ENCODE results near the gene PHF19.
A peak's percentile ranks its signal among the peaks of the same experiment; 100 is the strongest.

PHF19 gene

DNA sequence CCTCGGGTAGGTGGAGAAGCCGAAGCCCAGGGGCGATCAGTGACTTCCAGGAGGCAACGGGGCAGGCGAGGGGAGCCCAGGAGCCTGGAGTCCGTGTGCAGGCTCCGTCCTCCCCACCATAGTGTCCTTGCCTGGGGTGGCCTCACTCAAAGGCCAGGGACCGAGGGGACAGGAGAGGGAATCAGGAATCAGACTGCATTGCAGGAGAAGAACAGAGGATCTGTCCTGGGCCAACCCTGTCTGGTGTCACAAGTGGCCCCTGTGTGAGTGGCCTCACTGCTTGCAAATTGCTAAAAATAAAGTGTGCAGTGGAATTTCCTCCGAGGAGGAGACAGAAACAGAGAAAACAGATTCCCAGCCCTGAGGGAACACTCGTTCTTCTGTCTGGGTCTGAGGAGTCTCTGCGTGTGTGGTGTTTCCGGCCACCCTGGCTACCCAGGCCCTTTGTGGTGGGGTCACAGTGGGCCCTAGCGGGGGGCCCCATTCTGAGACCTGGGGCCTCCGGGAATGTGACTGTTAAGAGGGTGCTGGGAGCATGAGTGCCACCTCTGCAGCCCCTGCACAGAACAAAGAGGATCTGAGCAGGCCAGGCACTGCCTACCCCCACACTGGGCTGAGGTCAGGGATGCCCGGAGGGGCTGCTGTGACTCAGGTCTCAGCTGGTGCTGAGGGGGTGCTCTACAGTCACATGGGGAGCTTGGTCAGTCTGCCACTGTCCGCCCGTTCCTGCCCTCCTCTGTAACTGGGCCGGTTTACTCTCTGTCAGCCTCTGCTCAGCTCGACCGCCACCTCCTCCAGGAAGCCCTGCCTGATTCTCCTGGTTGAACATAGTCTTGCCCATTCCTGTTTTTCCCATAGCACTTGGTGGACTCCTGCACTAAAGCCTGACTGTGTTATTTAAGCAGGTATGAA is 42.2 kb upstream of the PHF19 start:
- no peaks in the 10 kb centered on the region for H3K36me3 ChIP-seq (ENCODE audit: insufficient read depth, low read length)
- H3K9me3 ChIP-seq (ENCODE audit: low read length): no peaks in the 10 kb centered on the region
- H3K27ac ChIP-seq (ENCODE audit: low read depth, low read length): no peak overlapping the region
- H3K4me1 ChIP-seq (ENCODE audit: insufficient read depth, low read length): peaks cover 13% of the 10 kb centered on the region
- H3K27me3 ChIP-seq (ENCODE audit: control insufficient read depth in 1 of 2, insufficient read depth in 2 of 2, low read length in 2 of 2): no peaks in the 10 kb centered on the region
- no peak overlapping the region for H3K4me3 ChIP-seq (ENCODE audit: low read depth in 1 of 2, low read length in 2 of 2)
- H3K9ac ChIP-seq (ENCODE audit: low read length): no peak overlapping the region

DNA sequence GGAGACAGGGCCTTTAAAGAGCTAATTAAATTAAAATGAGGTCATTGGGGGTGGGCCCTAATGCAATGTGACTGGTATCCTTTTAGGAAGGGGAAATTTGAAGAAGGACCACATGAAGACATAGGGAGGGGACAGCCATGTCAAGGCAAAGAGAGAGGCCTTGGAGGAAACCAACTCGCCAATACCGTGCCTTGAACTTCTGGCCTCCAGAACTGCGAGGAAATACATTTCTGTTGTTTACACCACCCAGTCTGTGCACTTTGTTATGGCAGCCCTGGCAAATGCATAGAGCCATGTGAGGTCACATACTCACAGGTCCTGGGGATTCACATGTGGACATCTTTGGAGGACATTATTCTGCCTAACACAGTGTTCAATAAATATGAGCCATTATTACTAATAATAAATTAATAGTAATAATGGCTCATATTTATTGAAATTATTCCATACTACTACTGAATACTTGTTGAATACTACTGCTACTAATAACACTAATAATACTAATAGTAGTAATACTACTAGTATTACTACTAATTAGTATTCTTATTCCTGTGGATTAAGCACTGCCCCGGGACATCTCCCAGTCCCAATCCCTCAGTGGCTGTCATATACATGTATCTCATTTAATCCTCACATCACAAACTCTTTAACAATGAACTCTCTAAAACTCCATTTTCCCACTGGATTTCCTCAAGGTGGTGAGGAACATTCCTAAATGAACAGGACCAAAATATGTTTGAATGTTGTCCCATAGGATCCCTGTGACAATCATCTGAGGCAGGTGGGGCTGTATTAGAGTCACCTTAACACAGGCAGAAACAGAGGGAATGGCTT is 41.2 kb upstream of the PHF19 start:
- H3K4me1 ChIP-seq (ENCODE audit: insufficient read depth, low read length): peaks cover 13% of the 10 kb centered on the region
- no peak overlapping the region for H3K4me3 ChIP-seq (ENCODE audit: low read depth in 1 of 2, low read length in 2 of 2)
- H3K27me3 ChIP-seq (ENCODE audit: control insufficient read depth in 1 of 2, insufficient read depth in 2 of 2, low read length in 2 of 2): no peaks in the 10 kb centered on the region
- no peaks in the 10 kb centered on the region for H3K9me3 ChIP-seq (ENCODE audit: low read length)
- no peaks in the 10 kb centered on the region for H3K36me3 ChIP-seq (ENCODE audit: insufficient read depth, low read length)
- H3K9ac ChIP-seq (ENCODE audit: low read length): no peak overlapping the region
- H3K27ac ChIP-seq (ENCODE audit: low read depth, low read length): no peak overlapping the region

DNA sequence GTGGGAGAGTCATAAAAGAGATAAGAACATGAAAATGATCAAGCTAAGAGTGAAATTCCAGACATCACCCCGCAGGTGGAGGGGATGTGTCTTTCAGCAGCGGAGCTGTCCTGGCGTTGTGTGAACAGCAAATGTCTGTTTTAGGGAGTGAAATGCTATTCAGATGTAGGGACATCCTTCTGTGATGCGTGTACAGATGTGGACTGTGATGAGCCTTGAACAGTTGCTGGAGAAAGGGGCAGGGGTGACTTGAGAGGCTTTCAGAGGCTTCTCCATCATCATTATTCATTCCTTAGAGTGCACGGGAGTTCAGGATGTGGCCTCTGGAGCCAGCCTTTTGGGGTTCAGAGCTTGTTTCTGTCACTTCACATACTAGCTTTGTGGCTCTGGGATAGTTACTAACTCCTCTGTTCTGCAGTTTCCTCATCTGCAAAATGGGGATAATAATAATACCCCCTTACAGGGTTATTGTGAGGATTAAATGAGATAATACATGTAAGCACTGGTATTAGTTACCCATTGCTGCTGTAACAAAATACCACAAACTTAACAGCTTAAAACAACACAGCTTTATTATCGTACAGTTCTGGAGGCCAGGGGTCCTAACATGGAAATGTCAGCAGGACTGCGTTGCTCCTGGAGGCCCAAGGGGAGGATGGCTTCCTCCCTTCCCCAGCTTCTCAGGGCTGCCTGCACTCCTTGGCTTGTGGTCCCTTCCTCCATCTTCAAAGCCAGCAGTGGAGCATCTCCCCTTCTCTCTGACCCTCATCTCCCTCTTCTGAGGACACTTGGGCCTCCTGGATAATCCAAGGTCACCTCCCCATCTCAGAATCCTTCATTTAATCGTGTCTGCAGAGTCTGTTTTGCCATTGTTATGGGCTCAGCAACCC is 40.2 kb upstream of the PHF19 start:
- no peaks in the 10 kb centered on the region for H3K27me3 ChIP-seq (ENCODE audit: control insufficient read depth in 1 of 2, insufficient read depth in 2 of 2, low read length in 2 of 2)
- peak overlapping the region; percentile 10 for H3K27ac ChIP-seq (ENCODE audit: low read depth, low read length)
- H3K36me3 ChIP-seq (ENCODE audit: insufficient read depth, low read length): peaks cover 6% of the 10 kb centered on the region
- H3K4me1 ChIP-seq (ENCODE audit: insufficient read depth, low read length): peaks cover 13% of the 10 kb centered on the region
- no peaks in the 10 kb centered on the region for H3K9me3 ChIP-seq (ENCODE audit: low read length)
- H3K4me3 ChIP-seq (ENCODE audit: low read depth in 1 of 2, low read length in 2 of 2): no peak overlapping the region
- no peak overlapping the region for H3K9ac ChIP-seq (ENCODE audit: low read length)

DNA sequence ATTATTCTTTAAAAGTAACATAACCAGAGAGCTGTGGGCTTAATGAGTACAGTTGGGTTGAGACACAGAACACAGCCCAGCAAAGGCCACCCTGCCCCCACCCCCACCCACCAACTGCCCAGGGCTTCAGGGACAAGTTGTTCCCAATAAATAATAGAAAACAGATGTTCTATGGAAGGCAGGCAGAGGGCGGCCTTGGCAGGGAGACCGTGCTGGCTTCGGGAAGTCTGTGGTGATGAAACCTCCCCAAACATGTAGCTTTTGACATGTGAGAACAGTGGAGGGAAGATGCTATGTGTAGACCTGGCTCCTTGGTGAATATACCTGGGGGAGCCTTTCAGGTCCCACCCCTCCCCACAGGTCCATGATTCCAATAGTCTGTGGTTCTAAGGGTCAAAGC is 39.6 kb upstream of the PHF19 start:
- peak overlapping the region; percentile 10 for H3K27ac ChIP-seq (ENCODE audit: low read depth, low read length)
- no peaks in the 10 kb centered on the region for H3K9me3 ChIP-seq (ENCODE audit: low read length)
- no peaks in the 10 kb centered on the region for H3K27me3 ChIP-seq (ENCODE audit: control insufficient read depth in 1 of 2, insufficient read depth in 2 of 2, low read length in 2 of 2)
- H3K9ac ChIP-seq (ENCODE audit: low read length): no peak overlapping the region
- peaks cover 13% of the 10 kb centered on the region for H3K4me1 ChIP-seq (ENCODE audit: insufficient read depth, low read length)
- peaks cover 6% of the 10 kb centered on the region for H3K36me3 ChIP-seq (ENCODE audit: insufficient read depth, low read length)
- no peak overlapping the region for H3K4me3 ChIP-seq (ENCODE audit: low read depth in 1 of 2, low read length in 2 of 2)

DNA sequence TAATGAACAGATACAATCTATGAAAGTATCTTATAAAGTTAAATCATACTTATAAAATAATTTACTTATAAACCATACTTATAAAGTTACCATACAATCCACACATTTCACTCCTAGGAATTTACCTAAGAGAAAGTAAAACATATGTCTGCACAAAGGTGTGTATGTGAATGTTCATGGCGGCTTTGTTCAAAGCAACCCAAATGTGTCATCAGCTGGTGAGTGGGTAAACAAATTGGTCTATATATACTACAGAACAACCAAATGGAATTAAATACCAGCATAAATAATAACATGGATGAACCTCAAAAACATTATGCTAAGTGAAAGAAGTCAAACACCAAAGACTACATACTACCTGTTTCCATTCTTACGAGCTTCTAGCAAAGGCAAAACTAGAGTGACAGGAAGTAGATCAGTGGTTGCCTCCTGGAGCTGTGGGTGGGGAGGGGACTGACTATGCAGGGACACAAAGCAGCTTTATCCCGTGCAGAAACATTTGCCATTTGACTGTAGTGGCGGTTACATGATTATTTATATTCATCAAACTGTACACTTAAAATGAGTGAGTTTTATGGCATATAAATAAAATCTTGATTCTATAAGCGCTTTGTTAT is 39.0 kb upstream of the PHF19 start:
- Histone ChIP-seq H3K36me3 (ENCODE audit: insufficient read depth, low read length) (peaks cover 6% of the 10 kb centered on the region), H3K9ac (ENCODE audit: low read length) (no peak overlapping the region), H3K9me3 (ENCODE audit: low read length) (no peaks in the 10 kb centered on the region), H3K4me1 (ENCODE audit: insufficient read depth, low read length) (peaks cover 13% of the 10 kb centered on the region), H3K27ac (ENCODE audit: low read depth, low read length) (no peak overlapping the region), H3K27me3 (ENCODE audit: control insufficient read depth in 1 of 2, insufficient read depth in 2 of 2, low read length in 2 of 2) (no peaks in the 10 kb centered on the region), H3K4me3 (ENCODE audit: low read depth in 1 of 2, low read length in 2 of 2) (no peak overlapping the region)

DNA sequence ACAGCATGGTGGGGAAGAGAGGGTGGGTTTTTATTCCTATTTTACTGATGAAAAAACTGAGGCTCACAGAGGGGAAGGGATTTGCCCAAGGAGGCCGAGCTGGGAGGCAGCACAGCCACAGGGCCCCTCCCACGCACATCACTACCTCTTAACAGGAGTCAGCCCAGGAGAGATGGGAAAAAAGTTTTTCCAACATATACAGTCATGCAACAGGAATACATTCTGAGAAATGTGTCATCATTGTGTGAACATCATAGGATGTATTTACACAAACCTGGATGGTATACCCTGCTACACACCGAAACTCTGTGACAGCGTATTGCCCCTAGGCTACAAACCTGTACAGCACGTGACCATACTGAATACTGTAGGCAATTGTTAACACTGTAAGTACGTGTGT is 38.0 kb upstream of the PHF19 start:
- H3K36me3 ChIP-seq (ENCODE audit: insufficient read depth, low read length): peaks cover 6% of the 10 kb centered on the region
- no peak overlapping the region for H3K4me3 ChIP-seq (ENCODE audit: low read depth in 1 of 2, low read length in 2 of 2)
- H3K27me3 ChIP-seq (ENCODE audit: control insufficient read depth in 1 of 2, insufficient read depth in 2 of 2, low read length in 2 of 2): no peaks in the 10 kb centered on the region
- H3K4me1 ChIP-seq (ENCODE audit: insufficient read depth, low read length): peaks cover 9% of the 10 kb centered on the region
- no peaks in the 10 kb centered on the region for H3K9me3 ChIP-seq (ENCODE audit: low read length)
- no peak overlapping the region for H3K27ac ChIP-seq (ENCODE audit: low read depth, low read length)
- H3K9ac ChIP-seq (ENCODE audit: low read length): no peak overlapping the region

DNA sequence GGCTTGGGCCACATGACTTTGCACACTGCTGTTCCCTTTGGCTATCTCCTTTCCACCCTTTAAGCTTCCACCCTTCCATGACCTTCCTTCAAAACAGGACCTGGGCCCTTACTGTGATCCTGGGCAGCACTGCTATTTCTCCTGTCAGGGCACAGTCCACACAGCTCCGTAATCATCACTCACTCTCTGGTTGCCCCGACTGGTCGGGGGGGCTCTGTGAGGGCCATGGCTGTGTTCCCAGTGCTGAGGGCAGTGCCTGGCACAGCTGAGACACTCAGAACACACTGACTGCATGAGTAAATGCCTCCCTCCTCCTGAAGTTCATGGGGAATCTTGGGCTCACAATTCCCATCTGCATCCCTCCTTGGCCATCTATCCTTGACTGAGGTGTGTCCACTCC is 37.4 kb upstream of the PHF19 start:
- Histone ChIP-seq H3K4me1 (ENCODE audit: insufficient read depth, low read length) (peaks cover 3% of the 10 kb centered on the region), H3K4me3 (ENCODE audit: low read depth in 1 of 2, low read length in 2 of 2) (no peak overlapping the region), H3K27me3 (ENCODE audit: control insufficient read depth in 1 of 2, insufficient read depth in 2 of 2, low read length in 2 of 2) (no peaks in the 10 kb centered on the region), H3K9ac (ENCODE audit: low read length) (no peak overlapping the region), H3K27ac (ENCODE audit: low read depth, low read length) (no peak overlapping the region), H3K36me3 (ENCODE audit: insufficient read depth, low read length) (peaks cover 6% of the 10 kb centered on the region), H3K9me3 (ENCODE audit: low read length) (no peaks in the 10 kb centered on the region)

DNA sequence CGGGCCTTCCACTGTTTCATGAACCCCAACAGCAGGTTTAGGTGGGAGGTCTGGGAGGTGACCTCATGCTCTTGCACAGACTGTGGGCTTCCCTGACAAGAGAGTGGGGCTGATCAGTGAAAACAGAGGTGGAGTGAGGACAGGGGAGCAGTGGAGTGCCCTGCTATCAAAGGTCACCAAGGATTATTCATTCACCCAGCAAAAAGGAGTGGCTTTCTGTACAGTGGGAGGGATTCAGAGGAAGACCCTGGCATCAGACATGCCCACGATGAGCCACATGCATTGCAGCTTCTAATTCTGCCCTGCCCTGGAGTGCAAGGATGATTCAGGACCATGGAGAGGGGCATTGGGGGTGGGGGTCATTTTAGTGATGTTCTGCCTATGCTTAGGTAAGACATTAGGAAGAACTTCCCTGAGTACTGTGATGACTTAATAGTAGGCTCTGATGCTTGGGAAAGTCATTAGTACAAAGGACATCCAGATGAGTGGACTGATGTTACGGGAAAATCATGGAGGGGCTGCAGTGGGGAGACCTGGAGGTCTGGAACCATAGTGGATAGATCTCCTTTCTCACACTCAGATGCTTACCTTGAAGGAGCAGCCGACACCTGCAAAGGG is 36.8 kb upstream of the PHF19 start:
- Histone ChIP-seq H3K4me3 (ENCODE audit: low read depth in 1 of 2, low read length in 2 of 2) (no peak overlapping the region), H3K27me3 (ENCODE audit: control insufficient read depth in 1 of 2, insufficient read depth in 2 of 2, low read length in 2 of 2) (no peaks in the 10 kb centered on the region), H3K27ac (ENCODE audit: low read depth, low read length) (no peak overlapping the region), H3K9me3 (ENCODE audit: low read length) (no peaks in the 10 kb centered on the region), H3K4me1 (ENCODE audit: insufficient read depth, low read length) (no peaks in the 10 kb centered on the region), H3K36me3 (ENCODE audit: insufficient read depth, low read length) (peaks cover 10% of the 10 kb centered on the region), H3K9ac (ENCODE audit: low read length) (no peak overlapping the region)

DNA sequence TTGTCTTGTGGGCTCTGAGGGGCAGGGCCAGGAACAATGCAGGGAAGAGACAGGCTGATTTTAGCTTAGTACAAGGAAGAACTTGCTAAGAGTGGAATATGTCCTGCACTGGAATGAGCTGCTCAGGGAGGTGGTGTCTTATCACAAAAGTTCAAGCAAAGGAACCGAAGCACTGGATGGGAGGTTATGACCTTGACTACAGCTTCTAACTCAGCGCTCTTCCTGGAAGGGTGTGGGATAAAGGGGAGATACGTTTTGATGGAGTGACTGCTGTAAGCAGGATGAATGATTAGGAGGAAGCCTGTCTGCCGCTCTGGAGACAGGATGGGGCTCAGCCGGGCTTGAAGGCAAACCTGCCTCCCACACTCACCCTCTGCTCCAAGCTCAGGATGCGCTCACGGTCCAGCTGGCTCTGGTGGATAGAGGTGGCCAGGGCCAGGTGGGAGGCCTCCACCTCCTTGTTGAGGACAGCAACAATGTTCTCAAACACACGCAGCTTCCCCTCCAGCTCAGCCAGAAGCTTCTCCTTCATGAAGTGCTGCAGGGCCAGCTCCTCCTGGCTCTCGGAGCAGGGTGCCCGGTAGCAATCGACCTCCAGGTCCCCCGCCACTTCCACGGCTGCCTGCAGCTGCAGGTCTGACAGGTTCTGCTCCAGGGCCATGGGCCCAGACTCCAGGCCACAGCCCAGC is 36.1 kb upstream of the PHF19 start:
- Histone ChIP-seq H3K9me3 (ENCODE audit: low read length) (no peaks in the 10 kb centered on the region), H3K4me1 (ENCODE audit: insufficient read depth, low read length) (no peaks in the 10 kb centered on the region), H3K9ac (ENCODE audit: low read length) (no peak overlapping the region), H3K27ac (ENCODE audit: low read depth, low read length) (no peak overlapping the region), H3K4me3 (ENCODE audit: low read depth in 1 of 2, low read length in 2 of 2) (no peak overlapping the region), H3K36me3 (ENCODE audit: insufficient read depth, low read length) (peaks cover 10% of the 10 kb centered on the region), H3K27me3 (ENCODE audit: control insufficient read depth in 1 of 2, insufficient read depth in 2 of 2, low read length in 2 of 2) (no peaks in the 10 kb centered on the region)

DNA sequence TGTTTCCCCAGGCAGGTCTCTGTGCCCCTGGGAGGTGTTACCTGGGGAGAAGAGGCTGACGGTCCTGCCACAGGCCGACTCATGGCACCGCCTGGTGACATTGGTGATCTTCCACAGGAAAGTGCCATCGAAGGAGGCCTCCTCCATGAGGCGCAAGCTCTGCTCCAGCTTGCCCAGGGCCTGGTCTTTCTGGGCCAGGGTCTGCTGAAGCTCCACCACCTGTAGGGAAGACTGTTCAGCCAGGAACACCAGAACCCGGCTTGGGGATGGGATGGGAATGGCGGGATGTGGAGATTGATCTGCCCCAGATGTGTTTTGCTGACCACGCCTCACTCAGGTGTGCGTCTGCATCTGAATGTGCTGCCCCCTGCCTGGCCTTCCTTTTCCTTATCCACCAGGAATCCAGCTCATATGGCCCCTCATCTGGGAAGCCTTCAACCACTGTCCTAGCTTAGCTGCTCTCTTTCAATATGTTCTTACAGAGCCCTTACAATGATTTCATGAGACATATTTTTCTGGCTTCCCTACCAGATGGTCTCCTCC is 34.4 kb upstream of the PHF19 start:
- H3K9ac ChIP-seq (ENCODE audit: low read length): no peak overlapping the region

More for the DNA sequence above, 34.4 kb upstream of the PHF19 start:
- H3K4me1 ChIP-seq (ENCODE audit: insufficient read depth, low read length): no peaks in the 10 kb centered on the region
- H3K36me3 ChIP-seq (ENCODE audit: insufficient read depth, low read length): peaks cover 10% of the 10 kb centered on the region
- H3K4me3 ChIP-seq (ENCODE audit: low read depth in 1 of 2, low read length in 2 of 2): no peak overlapping the region
- no peaks in the 10 kb centered on the region for H3K27me3 ChIP-seq (ENCODE audit: control insufficient read depth in 1 of 2, insufficient read depth in 2 of 2, low read length in 2 of 2)
- H3K27ac ChIP-seq (ENCODE audit: low read depth, low read length): no peak overlapping the region
- H3K9me3 ChIP-seq (ENCODE audit: low read length): no peaks in the 10 kb centered on the region

Measured in muscle layer of colon (tissue), 2 donors.